ENCODE data around the gene ATP10B.

- TF ChIP-seq, protein P1, sequence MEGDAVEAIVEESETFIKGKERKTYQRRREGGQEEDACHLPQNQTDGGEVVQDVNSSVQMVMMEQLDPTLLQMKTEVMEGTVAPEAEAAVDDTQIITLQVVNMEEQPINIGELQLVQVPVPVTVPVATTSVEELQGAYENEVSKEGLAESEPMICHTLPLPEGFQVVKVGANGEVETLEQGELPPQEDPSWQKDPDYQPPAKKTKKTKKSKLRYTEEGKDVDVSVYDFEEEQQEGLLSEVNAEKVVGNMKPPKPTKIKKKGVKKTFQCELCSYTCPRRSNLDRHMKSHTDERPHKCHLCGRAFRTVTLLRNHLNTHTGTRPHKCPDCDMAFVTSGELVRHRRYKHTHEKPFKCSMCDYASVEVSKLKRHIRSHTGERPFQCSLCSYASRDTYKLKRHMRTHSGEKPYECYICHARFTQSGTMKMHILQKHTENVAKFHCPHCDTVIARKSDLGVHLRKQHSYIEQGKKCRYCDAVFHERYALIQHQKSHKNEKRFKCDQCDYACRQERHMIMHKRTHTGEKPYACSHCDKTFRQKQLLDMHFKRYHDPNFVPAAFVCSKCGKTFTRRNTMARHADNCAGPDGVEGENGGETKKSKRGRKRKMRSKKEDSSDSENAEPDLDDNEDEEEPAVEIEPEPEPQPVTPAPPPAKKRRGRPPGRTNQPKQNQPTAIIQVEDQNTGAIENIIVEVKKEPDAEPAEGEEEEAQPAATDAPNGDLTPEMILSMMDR (IDR thresholded peaks at IDR 0.05) = no peak
- TF ChIP-seq POLR2A (IDR thresholded peaks at IDR 0.05) (no peak), POLR2AphosphoS5 (IDR thresholded peaks at IDR 0.05; ENCODE audit: insufficient read depth in 1 of 2, low read depth in 1 of 2) (no peak)
Measured at GRCh38 chr5:160543395-160543794, 308.6 kb downstream of the ATP10B start.

All from vagina (tissue), 2 donors.